Activated CD8-positive, alpha-beta memory T cell treated with anti-CD3 and anti-CD28 coated beads, Interleukin-2, amount 50 U/mL, for 24 hours (primary cell): ENCODE data around the gene UBE2H.
"Not testable (repeated sequence)": the region's sequence is repeated elsewhere in the genome, so short reads cannot be mapped to it uniquely, and the experiment has no call there.

Experiments
- DNase-seq: peaks from one replicate; pipeline ENCODE4 v3.0.0-alpha.2; 2020; ENCODE audit errors: extremely low read depth

Gene UBE2H

GRCh38 chr7:129908181-129908580, 44.6 kb downstream of the UBE2H start:
- no peak for DNase-seq

- DNase-seq, result no peak
These were observed 45.5 kb downstream of the UBE2H start for GRCh38 chr7:129907122-129907736.

- no peak for DNase-seq
These were observed 46.1 kb downstream of the UBE2H start for GRCh38 chr7:129906700-129907099.

GRCh38 chr7:129903935-129904334, 48.8 kb downstream of the UBE2H start:
- DNase-seq, result no peak

- DNase-seq, result no peak
These were observed 49.9 kb downstream of the UBE2H start for GRCh38 chr7:129902788-129903422.

GRCh38 chr7:129898502-129899160, 54.1 kb downstream of the UBE2H start:
- DNase-seq, result no peak

- DNase-seq, result no peak
These were observed 54.8 kb downstream of the UBE2H start for GRCh38 chr7:129898007-129898406.

- DNase-seq, result no peak
These were observed 56.0 kb downstream of the UBE2H start for GRCh38 chr7:129896568-129897382.

- not testable (repeated sequence) for DNase-seq
These were observed 58.6 kb downstream of the UBE2H start for GRCh38 chr7:129894184-129894583.

- no peak for DNase-seq
These were observed 62.7 kb downstream of the UBE2H start for GRCh38 chr7:129890090-129890489.

GRCh38 chr7:129889133-129889844, 63.5 kb downstream of the UBE2H start:
- DNase-seq, result no peak

GRCh38 chr7:129887865-129888264, 64.9 kb downstream of the UBE2H start:
- no peak for DNase-seq

GRCh38 chr7:129886818-129887186, 66.0 kb downstream of the UBE2H start:
- no peak for DNase-seq

- DNase-seq, result no peak
These were observed 66.5 kb downstream of the UBE2H start for GRCh38 chr7:129886167-129886817.

GRCh38 chr7:129884495-129884894, 68.3 kb downstream of the UBE2H start:
- DNase-seq, result no peak

GRCh38 chr7:129883151-129883550, 69.6 kb downstream of the UBE2H start:
- DNase-seq, result no peak

- DNase-seq, result no peak
These were observed 70.2 kb downstream of the UBE2H start for GRCh38 chr7:129882531-129882930.

- DNase-seq, result no peak
These were observed 75.5 kb downstream of the UBE2H start for GRCh38 chr7:129877146-129877792.

- DNase-seq, result no peak
These were observed 76.9 kb downstream of the UBE2H start for GRCh38 chr7:129875745-129876411.

GRCh38 chr7:129875160-129875559, 77.6 kb downstream of the UBE2H start:
- no peak for DNase-seq
